Loucy (cell line): Measurements from ENCODE around the gene BEND4.

Experiments
- H2AFZ ChIP-seq: fragments of 200-600 bp; sonication (generic); 2 replicates; pipeline ENCODE4 v1.6.0; 2016; ENCODE audit warnings: antibody characterized with exemption, mild to moderate bottlenecking, low read length, moderate library complexity
- H3F3A ChIP-seq: fragments of 200-600 bp; 2 replicates; pipeline ENCODE4 v1.6.0; 2016; ENCODE audit warnings: antibody characterized with exemption, low read depth, mild to moderate bottlenecking
- H3K27me3 ChIP-seq: fragments of 200-600 bp; sonication (generic); 2 replicates; pipeline ENCODE4 v1.6.1; 2014; ENCODE audit warnings: low read length, mild to moderate bottlenecking; ENCODE audit not compliant: insufficient read depth, poor library complexity, severe bottlenecking
- H3K36me3 ChIP-seq: fragments of 200-600 bp; sonication (generic); 2 replicates; pipeline ENCODE4 v1.6.1; 2016; ENCODE audit warnings: low read length; ENCODE audit not compliant: insufficient read depth
- H3K4me1 ChIP-seq: fragments of 200-600 bp; sonication (generic); 2 replicates; pipeline ENCODE4 v1.5.1; 2014; ENCODE audit warnings: low read length, mild to moderate bottlenecking; ENCODE audit not compliant: insufficient read depth, poor library complexity, severe bottlenecking
- H3K4me2 ChIP-seq: fragments of 200-600 bp; sonication (generic); 2 replicates; pipeline ENCODE4 v1.6.0; 2014; ENCODE audit warnings: antibody characterized with exemption, low read length, low read depth, mild to moderate bottlenecking; ENCODE audit not compliant: poor library complexity, severe bottlenecking
- H3K4me3 ChIP-seq: fragments of 200-600 bp; sonication (generic); 2 replicates; pipeline ENCODE4 v1.5.1; 2014; ENCODE audit warnings: low read length, mild to moderate bottlenecking, mixed read lengths; ENCODE audit not compliant: poor library complexity, severe bottlenecking
- H3K79me2 ChIP-seq: fragments of 200-600 bp; sonication (generic); 2 replicates; pipeline ENCODE4 v1.6.1; 2014; ENCODE audit warnings: low read length; ENCODE audit not compliant: insufficient read depth
- H3K9ac ChIP-seq: fragments of 200-600 bp; sonication (generic); 2 replicates; pipeline ENCODE4 v1.6.0; 2014; ENCODE audit warnings: mild to moderate bottlenecking, low read depth, low read length, moderate library complexity; ENCODE audit not compliant: poor library complexity, severe bottlenecking
- H3K9me2 ChIP-seq: fragments of 200-600 bp; sonication (generic); replicated peaks from 2 replicates; pipeline ENCODE4 v1.6.1; 2016; ENCODE audit warnings: low read depth, low read length, mixed read lengths
- H3K9me3 ChIP-seq: fragments of 200-600 bp; sonication (generic); 2 replicates; pipeline ENCODE4 v1.6.1; 2014; ENCODE audit warnings: mild to moderate bottlenecking, antibody characterized with exemption, low read length, low read depth; ENCODE audit not compliant: insufficient read depth
- H4K20me1 ChIP-seq: fragments of 200-600 bp; sonication (generic); 2 replicates; pipeline ENCODE4 v1.6.0; 2014; ENCODE audit warnings: antibody characterized with exemption, low read length, mild to moderate bottlenecking; ENCODE audit not compliant: insufficient read depth, poor library complexity, severe bottlenecking
- EZH2phosphoT487 ChIP-seq: fragments of 200-600 bp; IDR thresholded peaks from 2 replicates; pipeline ENCODE4 v1.6.1; 2018; ENCODE audit warnings: antibody characterized with exemption, mild to moderate bottlenecking, moderate library complexity, borderline replicate concordance
- TF ChIP-seq, protein P1 (sequence below): fragments of 200-600 bp; sonication (generic); conservative IDR thresholded peaks from 2 replicates; pipeline ENCODE4 v1.5.1; 2014; ENCODE audit warnings: mild to moderate bottlenecking, antibody characterized with exemption, low read length

Gene BEND4

DNA sequence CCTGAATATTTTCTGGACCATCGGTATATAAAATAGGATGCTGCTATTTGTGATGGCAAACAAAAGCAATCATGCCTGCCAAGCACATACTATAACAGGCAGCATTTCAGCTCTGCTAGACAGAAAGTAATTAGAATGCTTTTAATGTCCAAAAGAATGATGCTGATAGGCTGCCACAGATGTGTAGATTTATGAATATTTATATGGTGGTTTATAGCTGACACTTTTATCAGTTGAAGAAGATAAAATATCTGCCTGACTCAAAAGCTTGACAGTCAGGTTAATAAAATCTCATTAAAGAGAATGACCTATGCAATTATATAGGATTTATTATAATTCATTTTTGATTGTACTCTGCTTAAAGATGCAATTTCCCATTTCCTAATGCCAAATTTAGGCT, 4.0 kb downstream of the BEND4 start:
- Histone ChIP-seq H3K9me3 (no peaks in the 10 kb centered on the region), H3K79me2 (no peaks in the 10 kb centered on the region), H3K4me3 (no peak overlapping the region), H3K4me2 (no peak overlapping the region), H3K9me2 (no peaks in the 10 kb centered on the region), H3K9ac (no peak overlapping the region), H2AFZ (no peak overlapping the region), H3K27me3 (no peaks in the 10 kb centered on the region), H3K36me3 (no peaks in the 10 kb centered on the region), H3K4me1 (no peaks in the 10 kb centered on the region), H4K20me1 (no peaks in the 10 kb centered on the region), H3F3A (no peaks in the 10 kb centered on the region)
- TF ChIP-seq, protein P1, sequence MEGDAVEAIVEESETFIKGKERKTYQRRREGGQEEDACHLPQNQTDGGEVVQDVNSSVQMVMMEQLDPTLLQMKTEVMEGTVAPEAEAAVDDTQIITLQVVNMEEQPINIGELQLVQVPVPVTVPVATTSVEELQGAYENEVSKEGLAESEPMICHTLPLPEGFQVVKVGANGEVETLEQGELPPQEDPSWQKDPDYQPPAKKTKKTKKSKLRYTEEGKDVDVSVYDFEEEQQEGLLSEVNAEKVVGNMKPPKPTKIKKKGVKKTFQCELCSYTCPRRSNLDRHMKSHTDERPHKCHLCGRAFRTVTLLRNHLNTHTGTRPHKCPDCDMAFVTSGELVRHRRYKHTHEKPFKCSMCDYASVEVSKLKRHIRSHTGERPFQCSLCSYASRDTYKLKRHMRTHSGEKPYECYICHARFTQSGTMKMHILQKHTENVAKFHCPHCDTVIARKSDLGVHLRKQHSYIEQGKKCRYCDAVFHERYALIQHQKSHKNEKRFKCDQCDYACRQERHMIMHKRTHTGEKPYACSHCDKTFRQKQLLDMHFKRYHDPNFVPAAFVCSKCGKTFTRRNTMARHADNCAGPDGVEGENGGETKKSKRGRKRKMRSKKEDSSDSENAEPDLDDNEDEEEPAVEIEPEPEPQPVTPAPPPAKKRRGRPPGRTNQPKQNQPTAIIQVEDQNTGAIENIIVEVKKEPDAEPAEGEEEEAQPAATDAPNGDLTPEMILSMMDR: no peak
- TF ChIP-seq EZH2phosphoT487: no peak

- TF ChIP-seq EZH2phosphoT487: no peak
- TF ChIP-seq, protein P1: no peak
- no peak overlapping the region for H2AFZ ChIP-seq
- no peaks in the 10 kb centered on the region for H3K9me3 ChIP-seq
- H3K9me2 ChIP-seq: no peaks in the 10 kb centered on the region
- H3K36me3 ChIP-seq: no peaks in the 10 kb centered on the region
- no peaks in the 10 kb centered on the region for H3K27me3 ChIP-seq
- no peak overlapping the region for H3K9ac ChIP-seq
- H3K79me2 ChIP-seq: no peaks in the 10 kb centered on the region
- H3K4me2 ChIP-seq: no peak overlapping the region
- H3F3A ChIP-seq: no peaks in the 10 kb centered on the region
- no peaks in the 10 kb centered on the region for H4K20me1 ChIP-seq
- no peak overlapping the region for H3K4me3 ChIP-seq
- no peaks in the 10 kb centered on the region for H3K4me1 ChIP-seq
These were observed 8.4 kb downstream of the BEND4 start for GRCh38 chr4:42144028-42144427.

GRCh38 chr4:42142591-42142990, 9.9 kb downstream of the BEND4 start:
- no peaks in the 10 kb centered on the region for H3K79me2 ChIP-seq

More at GRCh38 chr4:42142591-42142990, 9.9 kb downstream of the BEND4 start:
- Histone ChIP-seq H3K4me3 (no peak overlapping the region), H3K9me2 (no peaks in the 10 kb centered on the region), H4K20me1 (no peaks in the 10 kb centered on the region), H3K9ac (no peak overlapping the region), H2AFZ (no peak overlapping the region), H3K36me3 (no peaks in the 10 kb centered on the region), H3K27me3 (no peaks in the 10 kb centered on the region), H3F3A (no peaks in the 10 kb centered on the region), H3K4me2 (no peak overlapping the region), H3K4me1 (no peaks in the 10 kb centered on the region), H3K9me3 (no peaks in the 10 kb centered on the region)
- TF ChIP-seq, protein P1: no peak
- no peak for TF ChIP-seq EZH2phosphoT487
